Tibial nerve (tissue), 4 donors: ENCODE results near the gene CLTCL1. TPM values are rescaled to one million over a fixed set of nuclear protein-coding genes. Genes with fewer than 3 reads are reported as not detected.
A peak's percentile ranks its signal among the peaks of the same experiment; 100 is the strongest.

Experiments
- DNase-seq, 2 donors: peaks; one replicate each; pipeline ENCODE4 v3.0.0-alpha.2; 2019; ENCODE audit warnings: low spot score in 2 of 2
- H3K27ac ChIP-seq, 4 donors: fragments of 200-600 bp; sonication (generic) in 3 of 4; one replicate each; pipeline ENCODE4 v1.5.1; 2017 to 2019; ENCODE audit warnings: mild to moderate bottlenecking in 1 of 4
- H3K27me3 ChIP-seq, 2 donors: fragments of 200-600 bp; sonication (generic) in 1 of 2; one replicate each; pipeline versions ENCODE4 v1.5.1 to v1.6.0; 2017 to 2019
- H3K36me3 ChIP-seq, 3 donors: fragments of 200-600 bp; sonication (generic); one replicate each; pipeline ENCODE4 v1.5.1; 2018 to 2019
- H3K4me1 ChIP-seq, 4 donors: fragments of 200-600 bp; sonication (generic) in 3 of 4; one replicate each; pipeline ENCODE4 v1.5.1; 2017 to 2019
- H3K4me3 ChIP-seq, 4 donors: fragments of 200-600 bp; sonication (generic) in 3 of 4; one replicate each; pipeline ENCODE4 v1.5.1; 2017 to 2019; ENCODE audit warnings: mild to moderate bottlenecking in 1 of 4, moderate library complexity in 1 of 4
- H3K9me3 ChIP-seq, 4 donors: fragments of 200-600 bp; sonication (generic) in 3 of 4; one replicate each; pipeline ENCODE4 v1.5.1; 2017 to 2019
- CTCF ChIP-seq, 5 experiments: fragments of 200-600 bp in 3 of 5; fragments of 450-650 bp in 2 of 5; sonication (generic) in 3 of 5; IDR thresholded peaks; one replicate each; pipeline ENCODE4 v1.5.1; 2016 to 2019; ENCODE audit warnings: antibody characterized with exemption in 5 of 5, mild to moderate bottlenecking in 3 of 5, moderate library complexity in 2 of 5
- EP300 ChIP-seq, 2 donors: sonication (generic); formaldehyde crosslinking; IDR thresholded peaks; one replicate each; pipeline ENCODE4 v1.6.1; 2017; ENCODE audit warnings: antibody characterized with exemption in 2 of 2, mild to moderate bottlenecking in 1 of 2
- POLR2A ChIP-seq, 2 donors: fragments of 450-650 bp; IDR thresholded peaks; one replicate each; pipeline ENCODE4 v1.6.1; 2017; ENCODE audit warnings: antibody characterized with exemption in 2 of 2, mild to moderate bottlenecking in 2 of 2, moderate library complexity in 2 of 2
- WGBS, 2 donors: methylation state at CpG; one replicate each; pipeline ENCODE4 v1.1.5; 2018; 5-methylcytosine and 5-hydroxymethylcytosine counted together
- total RNA-seq, 4 donors: library from RNA; depleted of rRNA; stranded (reverse); fragments of >200 nt; gene quantifications; one replicate each; pipeline ENCODE4 v1.1.0, GENCODE V29; 2016

CLTCL1 gene
- total RNA-seq, 4 donors from 2014 or later: 22.6 to 35.9 (median 26.8) TPM

- 24 to 33% methylated on average over 40 to 41 of the region's 55 CpGs for WGBS, 2 donors
Measured at GRCh38 chr22:19177164-19178064, 114.1 kb downstream of the CLTCL1 start.

GRCh38 chr22:19176732-19177131, 114.8 kb downstream of the CLTCL1 start:
- WGBS, 2 donors: 76 to 86% methylated on average over 12 of the region's 12 CpGs
- DNase-seq: no peak
- Histone ChIP-seq H3K36me3 (peaks cover 0 to 17% (median 0%) of the 10 kb centered on the region in 3 donors), H3K27ac (peak overlapping the region; percentile 76 to 96 (median 89)), H3K9me3 (no peaks in the 10 kb centered on the region), H3K4me3 (no peak overlapping the region), H3K27me3 (no peaks in the 10 kb centered on the region), H3K4me1 (peaks cover 0 to 72% (median 39%) of the 10 kb centered on the region in 4 donors)
- no peak for TF ChIP-seq POLR2A (IDR thresholded peaks at IDR 0.05)
- TF ChIP-seq EP300 (IDR thresholded peaks at IDR 0.05): no peak
- no peak for TF ChIP-seq CTCF (IDR thresholded peaks at IDR 0.05)

More at GRCh38 chr22:19177164-19178064, 114.1 kb downstream of the CLTCL1 start:
- H3K36me3 ChIP-seq: peaks cover 0 to 17% (median 0%) of the 10 kb centered on the region in 3 donors
- H3K27ac ChIP-seq: peak overlapping the region; percentile 76 to 96 (median 89)
- H3K4me3 ChIP-seq: peak overlapping the region; percentile 56 to 99 (median 76)
- TF ChIP-seq POLR2A (IDR thresholded peaks at IDR 0.05): no peak
- TF ChIP-seq EP300 (IDR thresholded peaks at IDR 0.05): no peak
- no peak for TF ChIP-seq CTCF (IDR thresholded peaks at IDR 0.05)
- no peaks in the 10 kb centered on the region for H3K27me3 ChIP-seq
- DNase-seq: no peak
- no peaks in the 10 kb centered on the region for H3K9me3 ChIP-seq
- peaks cover 0 to 66% (median 34%) of the 10 kb centered on the region in 4 donors for H3K4me1 ChIP-seq

GRCh38 chr22:19176175-19176643, 115.3 kb downstream of the CLTCL1 start:
- no peak for DNase-seq
- H3K36me3 ChIP-seq: peaks cover 0 to 17% (median 0%) of the 10 kb centered on the region in 3 donors
- whole genome bisulfite sequencing, 2 donors: 58 to 75% methylated on average over 12 of the region's 12 CpGs
- H3K4me3 ChIP-seq: no peak overlapping the region
- H3K27me3 ChIP-seq: no peaks in the 10 kb centered on the region
- H3K9me3 ChIP-seq: no peaks in the 10 kb centered on the region
- H3K4me1 ChIP-seq: peaks cover 0 to 72% (median 39%) of the 10 kb centered on the region in 4 donors
- H3K27ac ChIP-seq: peak overlapping the region in 2 of 4 donors; percentile 23 to 76
- TF ChIP-seq CTCF (IDR thresholded peaks at IDR 0.05) (no peak), EP300 (IDR thresholded peaks at IDR 0.05) (no peak), POLR2A (IDR thresholded peaks at IDR 0.05) (no peak)

GRCh38 chr22:19175602-19176174, 115.8 kb downstream of the CLTCL1 start:
- 67 to 89% methylated on average over 15 to 20 of the region's 21 CpGs for WGBS, 2 donors
- Histone ChIP-seq H3K4me1 (peaks cover 0 to 76% (median 43%) of the 10 kb centered on the region in 4 donors), H3K27me3 (no peaks in the 10 kb centered on the region), H3K36me3 (peaks cover 0 to 17% (median 0%) of the 10 kb centered on the region in 3 donors), H3K9me3 (no peaks in the 10 kb centered on the region), H3K4me3 (no peak overlapping the region), H3K27ac (peak overlapping the region in 2 of 4 donors; percentile 4 to 24)
- DNase-seq: no peak
- no peak for TF ChIP-seq EP300 (IDR thresholded peaks at IDR 0.05)
- no peak for TF ChIP-seq POLR2A (IDR thresholded peaks at IDR 0.05)
- TF ChIP-seq CTCF (IDR thresholded peaks at IDR 0.05): no peak
